ENCODE measurements around the gene COL4A1. TPM values are rescaled to one million over a fixed set of nuclear protein-coding genes. Genes with fewer than 3 reads are reported as not detected.
A peak's percentile ranks its signal among the peaks of the same experiment; 100 is the strongest.
"Not testable (repeated sequence)": the region's sequence is repeated elsewhere in the genome, so short reads cannot be mapped to it uniquely, and the experiment has no call there.

Gene COL4A1
- polyA plus RNA-seq, 1 donor from 2014 or later, result not detected

- Mint-ChIP-seq H3K27ac (peak overlapping the region in 1 of 3 donors; percentile 27), H3K9me3 (peaks cover 2 to 6% (median 5%) of the 10 kb centered on the region in 3 donors), H3K36me3 (peaks cover 3% of the 10 kb centered on the region), H3K27me3 (peaks cover 12% of the 10 kb centered on the region), H3K4me1 (no peaks in the 10 kb centered on the region), H3K4me3 (no peak overlapping the region)
These were observed 15.3 kb upstream of the COL4A1 start for GRCh38 chr13:110322126-110322827.

GRCh38 chr13:110321573-110321972 is 14.6 kb upstream of the COL4A1 start:
- peaks cover 12% of the 10 kb centered on the region for H3K27me3 Mint-ChIP-seq
- H3K27ac Mint-ChIP-seq, H3K36me3 Mint-ChIP-seq, H3K4me3 Mint-ChIP-seq, H3K9me3 Mint-ChIP-seq, H3K4me1 Mint-ChIP-seq: not testable (repeated sequence)

GRCh38 chr13:110320645-110321044 is 13.7 kb upstream of the COL4A1 start:
- H3K36me3 Mint-ChIP-seq, result peaks cover 3% of the 10 kb centered on the region
- no peak overlapping the region for H3K4me3 Mint-ChIP-seq
- H3K27me3 Mint-ChIP-seq, result peaks cover 7% of the 10 kb centered on the region
- H3K9me3 Mint-ChIP-seq, result peaks cover 2 to 6% (median 2%) of the 10 kb centered on the region in 3 donors
- no peaks in the 10 kb centered on the region for H3K4me1 Mint-ChIP-seq
- no peak overlapping the region for H3K27ac Mint-ChIP-seq

GRCh38 chr13:110319774-110320509 is 13.0 kb upstream of the COL4A1 start:
- Mint-ChIP-seq H3K36me3 (peaks cover 3% of the 10 kb centered on the region), H3K27ac (no peak overlapping the region), H3K9me3 (peaks cover 2 to 6% (median 2%) of the 10 kb centered on the region in 3 donors), H3K27me3 (peaks cover 5% of the 10 kb centered on the region), H3K4me3 (no peak overlapping the region), H3K4me1 (no peaks in the 10 kb centered on the region)

- Mint-ChIP-seq H3K27me3 (peaks cover 5% of the 10 kb centered on the region), H3K27ac (no peak overlapping the region), H3K4me1 (no peaks in the 10 kb centered on the region), H3K36me3 (peaks cover 3% of the 10 kb centered on the region), H3K4me3 (no peak overlapping the region), H3K9me3 (peaks cover 2 to 6% (median 2%) of the 10 kb centered on the region in 3 donors)
These were observed 12.4 kb upstream of the COL4A1 start for GRCh38 chr13:110319397-110319773.

- Mint-ChIP-seq H3K4me3 (no peak overlapping the region), H3K9me3 (peaks cover 2 to 6% (median 2%) of the 10 kb centered on the region in 3 donors), H3K27ac (no peak overlapping the region), H3K4me1 (no peaks in the 10 kb centered on the region), H3K27me3 (peaks cover 5% of the 10 kb centered on the region), H3K36me3 (peaks cover 3% of the 10 kb centered on the region)
These were observed 12.0 kb upstream of the COL4A1 start for GRCh38 chr13:110318920-110319319.

- Mint-ChIP-seq H3K36me3 (peaks cover 3% of the 10 kb centered on the region), H3K27ac (no peak overlapping the region), H3K9me3 (peaks cover under 1 to 6% (median 2%) of the 10 kb centered on the region in 3 donors), H3K27me3 (peaks cover 12% of the 10 kb centered on the region), H3K4me3 (no peak overlapping the region), H3K4me1 (no peaks in the 10 kb centered on the region)
These were observed 10.7 kb upstream of the COL4A1 start for GRCh38 chr13:110317496-110318195.

GRCh38 chr13:110317093-110317492 is 10.1 kb upstream of the COL4A1 start:
- no peaks in the 10 kb centered on the region for H3K4me1 Mint-ChIP-seq
- peaks cover 3% of the 10 kb centered on the region for H3K36me3 Mint-ChIP-seq
- H3K27me3 Mint-ChIP-seq, result peaks cover 12% of the 10 kb centered on the region
- H3K27ac Mint-ChIP-seq, result no peak overlapping the region
- H3K4me3 Mint-ChIP-seq, result no peak overlapping the region
- H3K9me3 Mint-ChIP-seq, result peaks cover under 1 to 6% (median 2%) of the 10 kb centered on the region in 3 donors

GRCh38 chr13:110316196-110316595 is 9.2 kb upstream of the COL4A1 start:
- H3K9me3 Mint-ChIP-seq, result peaks cover 0 to 2% (median 2%) of the 10 kb centered on the region in 3 donors
- no peaks in the 10 kb centered on the region for H3K4me1 Mint-ChIP-seq
- no peak overlapping the region for H3K4me3 Mint-ChIP-seq
- H3K36me3 Mint-ChIP-seq, result no peaks in the 10 kb centered on the region
- H3K27me3 Mint-ChIP-seq, result peaks cover 12% of the 10 kb centered on the region
- H3K27ac Mint-ChIP-seq, result no peak overlapping the region

GRCh38 chr13:110314516-110315245 is 7.7 kb upstream of the COL4A1 start:
- no peak overlapping the region for H3K4me3 Mint-ChIP-seq
- peaks cover 0 to 2% (median 2%) of the 10 kb centered on the region in 3 donors for H3K9me3 Mint-ChIP-seq
- peaks cover 0 to 2% (median 0%) of the 10 kb centered on the region in 3 donors for H3K4me1 Mint-ChIP-seq
- no peak overlapping the region for H3K27ac Mint-ChIP-seq
- peaks cover 23% of the 10 kb centered on the region for H3K27me3 Mint-ChIP-seq
- no peaks in the 10 kb centered on the region for H3K36me3 Mint-ChIP-seq

GRCh38 chr13:110313733-110314132 is 6.8 kb upstream of the COL4A1 start:
- H3K9me3 Mint-ChIP-seq, H3K4me3 Mint-ChIP-seq, H3K36me3 Mint-ChIP-seq, H3K4me1 Mint-ChIP-seq, H3K27ac Mint-ChIP-seq: not testable (repeated sequence)
- peaks cover 29% of the 10 kb centered on the region for H3K27me3 Mint-ChIP-seq

- peaks cover 33% of the 10 kb centered on the region for H3K27me3 Mint-ChIP-seq
- H3K36me3 Mint-ChIP-seq, H3K9me3 Mint-ChIP-seq, H3K4me3 Mint-ChIP-seq, H3K4me1 Mint-ChIP-seq, H3K27ac Mint-ChIP-seq: not testable (repeated sequence)
These were observed 6.3 kb upstream of the COL4A1 start for GRCh38 chr13:110313261-110313660.

GRCh38 chr13:110312339-110313031 is 5.5 kb upstream of the COL4A1 start:
- Mint-ChIP-seq H3K36me3 (no peaks in the 10 kb centered on the region), H3K4me3 (no peak overlapping the region), H3K4me1 (peaks cover 0 to 5% (median 2%) of the 10 kb centered on the region in 3 donors)

More at GRCh38 chr13:110312339-110313031, 5.5 kb upstream of the COL4A1 start:
- H3K27ac Mint-ChIP-seq, result no peak overlapping the region
- H3K9me3 Mint-ChIP-seq, result peaks cover 0 to 2% (median 0%) of the 10 kb centered on the region in 3 donors
- peaks cover 39% of the 10 kb centered on the region for H3K27me3 Mint-ChIP-seq
